Fibroblast of mammary gland (primary cell): ENCODE measurements around the gene ZNF335.
A peak's percentile ranks its signal among the peaks of the same experiment; 100 is the strongest.

Source experiments
- DNase-seq: peaks from one replicate; pipeline ENCODE4 v3.0.0-alpha.2; 2010; ENCODE audit warnings: low read depth
- H3K4me3 ChIP-seq: 2 replicates; pipeline ENCODE4 v1.5.1; 2011; ENCODE audit warnings: low read depth, mild to moderate bottlenecking, low read length, moderate library complexity; ENCODE audit not compliant: control insufficient read depth
- TF ChIP-seq, protein P1 (sequence below): conservative IDR thresholded peaks from 2 replicates; pipeline ENCODE4 v1.5.1; 2011; ENCODE audit warnings: low read depth, low read length, inconsistent platforms; ENCODE audit not compliant: control insufficient read depth, insufficient read depth

The ZNF335 gene

DNA sequence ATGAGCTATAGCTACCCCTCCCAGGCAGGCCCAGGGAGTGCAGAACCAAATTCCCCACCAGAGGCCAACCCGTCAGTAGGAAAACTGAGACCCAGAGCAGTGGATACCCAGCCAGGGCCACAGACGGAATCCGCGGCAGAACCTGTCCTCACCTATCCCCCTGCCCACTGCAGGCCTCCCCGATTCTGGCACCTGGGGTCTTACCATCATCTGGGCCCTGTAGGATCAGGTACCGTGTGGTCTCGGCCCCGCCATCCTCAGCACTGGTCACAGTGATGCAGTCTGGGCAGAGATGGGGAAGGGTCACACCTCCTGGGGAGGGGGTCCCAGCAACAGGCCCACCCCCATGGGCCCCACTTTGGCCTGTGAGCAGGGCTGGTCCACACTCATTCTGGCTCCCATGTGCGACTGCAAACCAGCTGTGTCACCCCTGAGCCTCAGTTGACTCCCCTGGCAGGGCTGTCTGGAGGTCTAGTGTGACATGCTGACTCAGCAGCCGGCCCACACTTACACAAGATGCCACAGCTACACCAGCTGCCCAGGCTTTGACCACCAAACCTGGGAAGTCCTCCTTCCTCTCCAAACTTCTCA, 3.8 kb downstream of the ZNF335 start:
- DNase-seq, result peak; percentile 37
- no peak overlapping the region for H3K4me3 ChIP-seq
- TF ChIP-seq, protein P1, sequence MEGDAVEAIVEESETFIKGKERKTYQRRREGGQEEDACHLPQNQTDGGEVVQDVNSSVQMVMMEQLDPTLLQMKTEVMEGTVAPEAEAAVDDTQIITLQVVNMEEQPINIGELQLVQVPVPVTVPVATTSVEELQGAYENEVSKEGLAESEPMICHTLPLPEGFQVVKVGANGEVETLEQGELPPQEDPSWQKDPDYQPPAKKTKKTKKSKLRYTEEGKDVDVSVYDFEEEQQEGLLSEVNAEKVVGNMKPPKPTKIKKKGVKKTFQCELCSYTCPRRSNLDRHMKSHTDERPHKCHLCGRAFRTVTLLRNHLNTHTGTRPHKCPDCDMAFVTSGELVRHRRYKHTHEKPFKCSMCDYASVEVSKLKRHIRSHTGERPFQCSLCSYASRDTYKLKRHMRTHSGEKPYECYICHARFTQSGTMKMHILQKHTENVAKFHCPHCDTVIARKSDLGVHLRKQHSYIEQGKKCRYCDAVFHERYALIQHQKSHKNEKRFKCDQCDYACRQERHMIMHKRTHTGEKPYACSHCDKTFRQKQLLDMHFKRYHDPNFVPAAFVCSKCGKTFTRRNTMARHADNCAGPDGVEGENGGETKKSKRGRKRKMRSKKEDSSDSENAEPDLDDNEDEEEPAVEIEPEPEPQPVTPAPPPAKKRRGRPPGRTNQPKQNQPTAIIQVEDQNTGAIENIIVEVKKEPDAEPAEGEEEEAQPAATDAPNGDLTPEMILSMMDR, result no peak

DNA sequence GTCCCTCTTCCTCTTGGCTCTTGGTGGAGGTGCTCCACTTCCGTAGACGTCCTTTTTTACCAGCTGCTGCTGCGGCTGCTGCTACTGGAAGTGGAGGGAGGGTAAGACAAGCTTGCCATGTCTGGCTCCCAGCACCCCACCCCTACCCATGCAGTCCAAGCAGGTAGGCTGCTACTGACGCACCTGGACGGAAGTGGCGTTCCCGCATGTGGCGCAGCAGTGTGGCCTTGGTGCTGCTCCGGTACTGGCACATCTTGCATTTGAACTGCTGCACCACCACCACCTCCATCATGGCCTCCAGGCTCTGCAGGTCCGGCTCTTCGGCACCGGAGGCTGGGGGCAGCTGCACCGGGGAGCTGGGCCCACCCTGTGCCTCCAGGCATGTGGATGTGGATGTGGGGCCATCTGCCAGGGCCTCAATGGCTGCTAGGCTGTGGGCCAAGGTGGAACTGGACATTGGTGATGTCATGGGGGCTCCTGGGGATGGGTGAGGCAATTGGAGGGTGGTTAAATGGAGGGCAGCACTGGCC, 4.4 kb downstream of the ZNF335 start:
- no peak for DNase-seq
- TF ChIP-seq, protein P1, result no peak
- no peak overlapping the region for H3K4me3 ChIP-seq

DNA sequence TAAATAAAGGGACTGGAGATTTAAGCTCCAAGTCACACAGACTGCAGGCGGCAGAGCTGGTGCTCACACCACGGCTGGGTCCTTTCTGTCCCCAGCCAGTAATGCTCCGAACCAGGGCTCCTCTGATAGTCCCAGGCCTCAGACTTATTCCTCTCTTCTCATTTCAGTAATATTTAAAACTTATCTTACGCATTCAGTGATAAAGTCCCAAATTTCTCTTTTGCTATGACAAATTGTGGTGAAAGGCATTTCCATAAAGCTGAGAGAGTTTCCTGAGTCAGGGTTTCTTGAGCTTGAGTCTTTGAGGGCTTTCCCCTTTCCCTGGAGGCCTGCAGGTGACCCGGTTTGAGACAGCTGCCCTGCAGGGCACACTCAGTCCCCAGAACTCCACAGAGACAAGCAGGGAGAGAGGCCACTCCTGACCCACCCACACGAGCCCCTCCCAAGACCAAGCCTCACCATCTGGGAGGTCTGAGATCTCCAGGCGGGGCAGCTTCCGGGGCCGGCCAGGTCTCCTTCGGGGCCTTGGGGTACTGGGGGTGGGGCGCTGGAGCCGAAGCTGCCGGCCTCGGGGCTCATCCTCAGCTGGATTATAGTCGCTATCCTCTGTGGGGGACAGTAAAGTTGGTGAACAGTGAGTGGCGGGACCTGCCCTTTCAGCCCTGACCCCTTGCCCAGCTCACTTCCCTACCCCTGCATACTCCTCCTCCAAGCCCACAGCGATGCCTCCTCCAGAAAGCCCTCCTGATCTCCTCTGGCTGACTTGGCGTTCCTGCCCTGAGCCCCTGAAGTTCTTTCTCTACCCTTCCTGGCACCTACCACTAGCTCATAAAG, 6.6 kb downstream of the ZNF335 start:
- no peak overlapping the region for H3K4me3 ChIP-seq
- TF ChIP-seq, protein P1, result no peak
- DNase-seq, result no peak

DNA sequence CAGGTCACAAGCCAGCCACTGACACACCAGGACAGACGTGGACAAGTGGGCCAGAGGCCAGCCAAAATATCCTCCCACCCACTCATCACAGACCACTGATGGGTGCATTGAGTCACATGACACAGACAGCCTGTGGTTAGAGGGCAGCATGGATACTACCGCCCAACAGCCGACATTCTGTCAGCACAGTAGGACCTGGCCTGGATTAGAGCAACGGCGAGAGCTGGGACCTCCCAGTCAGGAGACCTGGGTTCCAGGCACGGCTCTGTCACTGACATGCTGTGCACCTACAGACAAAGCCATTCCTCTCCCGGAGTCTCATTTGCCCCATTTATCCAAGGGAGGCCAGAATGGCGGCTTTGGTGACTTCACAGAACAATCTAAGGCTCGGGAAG, 8.0 kb downstream of the ZNF335 start:
- no peak overlapping the region for H3K4me3 ChIP-seq
- TF ChIP-seq, protein P1, result no peak
- DNase-seq, result no peak

DNA sequence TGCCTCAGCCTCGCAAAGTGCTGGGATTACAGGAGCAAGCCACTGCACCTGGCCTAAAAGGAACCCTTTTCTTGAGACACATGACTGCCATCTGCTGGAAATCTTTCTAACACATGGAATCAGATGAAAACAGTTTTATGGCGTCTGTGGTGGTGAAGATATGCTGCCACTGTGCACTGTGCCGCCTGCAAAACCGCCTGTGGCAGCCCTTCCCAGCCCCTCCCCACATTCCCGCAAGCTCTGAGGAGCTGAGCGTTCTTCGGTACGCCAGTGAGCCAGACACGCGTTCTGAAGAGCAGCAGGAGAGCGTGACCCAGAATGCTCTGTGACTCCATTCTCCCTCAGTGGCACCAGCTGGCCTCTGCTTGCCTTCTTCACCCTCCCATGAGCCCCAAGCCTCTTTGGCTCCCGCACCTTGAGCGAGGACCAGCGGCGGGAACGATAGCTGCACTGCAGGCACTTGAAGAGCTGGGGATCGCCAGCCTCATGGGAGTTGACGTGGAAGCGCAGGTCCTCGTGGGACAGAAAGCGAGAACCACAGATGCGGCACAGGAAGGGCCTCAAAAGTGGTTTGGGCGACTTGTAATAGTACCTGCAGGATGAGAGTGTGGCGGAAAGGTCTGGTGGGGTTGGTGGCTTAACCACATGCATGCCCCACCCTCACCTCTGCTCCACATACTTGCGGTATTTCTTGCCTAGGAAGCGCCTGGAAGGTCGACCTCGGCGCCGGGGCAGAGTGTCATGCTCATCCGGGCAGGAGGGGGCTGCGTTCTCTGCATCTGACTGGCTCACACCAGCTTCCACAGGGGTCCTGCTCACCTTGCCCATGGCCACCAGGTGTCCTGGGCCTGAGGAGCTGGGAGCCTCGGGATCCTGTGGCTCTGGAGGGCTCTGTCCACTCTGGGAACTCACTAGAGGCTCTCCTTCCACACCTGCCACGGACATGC, 8.7 kb downstream of the ZNF335 start:
- H3K4me3 ChIP-seq, result no peak overlapping the region
- peak; percentile 59 for DNase-seq
- TF ChIP-seq, protein P1, result peak; percentile 34

DNA sequence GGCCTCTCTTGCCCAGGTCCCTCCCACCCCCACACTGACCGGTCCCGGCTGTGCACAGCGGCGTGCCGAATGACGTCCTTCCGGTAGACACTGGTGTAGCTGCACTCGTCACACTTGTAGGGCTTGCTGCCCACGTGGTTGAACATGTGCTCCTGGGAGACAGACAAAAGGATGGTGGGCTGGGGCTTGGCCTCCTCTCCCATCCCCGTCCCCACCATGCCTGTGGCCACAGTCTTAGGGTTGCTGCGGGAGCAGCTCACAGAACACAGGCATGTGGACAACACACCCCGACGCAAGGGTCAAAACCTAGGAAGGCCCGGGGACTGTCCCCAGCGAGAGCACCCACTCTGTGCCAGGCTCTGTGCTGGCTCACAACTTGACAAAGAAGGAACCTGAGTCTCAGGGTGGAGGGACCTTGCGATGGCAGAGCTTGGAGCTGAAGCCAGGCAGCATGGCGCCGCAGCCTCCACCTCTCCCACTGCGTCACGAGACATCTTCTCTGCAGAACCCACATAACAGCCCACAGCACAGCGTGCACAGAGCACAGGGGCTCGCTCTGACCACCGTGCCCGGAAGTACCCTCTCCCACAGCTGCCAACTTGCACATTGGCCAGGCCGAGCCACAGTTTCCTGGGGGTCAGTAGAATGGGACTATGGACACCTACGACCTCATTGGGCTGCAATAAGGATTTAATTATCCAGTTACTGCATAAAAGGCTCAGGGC, 9.8 kb downstream of the ZNF335 start:
- no peak overlapping the region for H3K4me3 ChIP-seq
- no peak for DNase-seq
- TF ChIP-seq, protein P1, result no peak
